SK-N-SH treated with all-trans-retinoic acid at 6 μM for 48 hours (cell line): Measurements from ENCODE around the gene TPST1.

Source experiments
- ARNTL ChIP-seq: fragments of 450-650 bp; formaldehyde crosslinking; IDR thresholded peaks from 2 replicates; pipeline ENCODE4 v1.5.0; 2020; ENCODE audit warnings: low read depth, mild to moderate bottlenecking, moderate library complexity, borderline replicate concordance
- BACH2 ChIP-seq: fragments of 250-450 bp; sonication (Bioruptor Pico); IDR thresholded peaks from 2 replicates; pipeline ENCODE4 v1.9.0; 2021; ENCODE audit warnings: mild to moderate bottlenecking, borderline replicate concordance
- CREB5 ChIP-seq: fragments of 250-450 bp; sonication (Bioruptor Pico); IDR thresholded peaks from 2 replicates; pipeline ENCODE4 v1.5.1; 2020; ENCODE audit warnings: low read depth, mild to moderate bottlenecking, moderate library complexity
- CSRNP3 ChIP-seq: fragments of 250-450 bp; sonication (Bioruptor Pico); IDR thresholded peaks from 2 replicates; pipeline ENCODE4 v1.5.1; 2021; ENCODE audit warnings: mild to moderate bottlenecking, moderate library complexity
- GLIS3 ChIP-seq: fragments of 250-450 bp; sonication (Bioruptor Pico); IDR thresholded peaks from 2 replicates; pipeline ENCODE4 v1.5.0; 2020; ENCODE audit warnings: mild to moderate bottlenecking, moderate library complexity
- OSR1 ChIP-seq: fragments of 250-450 bp; sonication (Bioruptor Pico); IDR thresholded peaks from 2 replicates; pipeline ENCODE4 v1.8.0; 2022; ENCODE audit warnings: moderate library complexity, mild to moderate bottlenecking, inconsistent platforms
- RARB ChIP-seq: fragments of 250-450 bp; sonication (Bioruptor Pico); IDR thresholded peaks from 2 replicates; pipeline ENCODE4 v1.8.0; 2021; ENCODE audit warnings: mild to moderate bottlenecking, moderate library complexity
- TCF4 ChIP-seq: fragments of 250-450 bp; sonication (Bioruptor Pico); IDR thresholded peaks from 2 replicates; pipeline ENCODE4 v1.8.0; 2021; ENCODE audit warnings: mild to moderate bottlenecking, moderate library complexity, borderline replicate concordance
- TOX ChIP-seq: fragments of 250-450 bp; sonication (Bioruptor Pico); IDR thresholded peaks from 2 replicates; pipeline ENCODE4 v1.8.0; 2021; ENCODE audit warnings: mild to moderate bottlenecking, moderate library complexity, borderline replicate concordance
- ZFP3 ChIP-seq: fragments of 250-450 bp; sonication (Bioruptor Pico); IDR thresholded peaks from 2 replicates; pipeline ENCODE4 v1.5.0; 2020; ENCODE audit warnings: mild to moderate bottlenecking, moderate library complexity
- ZNF565 ChIP-seq: fragments of 450-650 bp; formaldehyde crosslinking; conservative IDR thresholded peaks from 2 replicates; pipeline ENCODE4 v1.5.0; 2020; ENCODE audit warnings: low read depth, mild to moderate bottlenecking, moderate library complexity
- ZNF70 ChIP-seq: fragments of 450-650 bp; formaldehyde crosslinking; IDR thresholded peaks from 2 replicates; pipeline ENCODE4 v1.5.0; 2020; ENCODE audit warnings: mild to moderate bottlenecking, moderate library complexity
- TF ChIP-seq, protein P1 (sequence below): fragments of 250-450 bp; sonication (Bioruptor Pico); IDR thresholded peaks from 2 replicates; pipeline ENCODE4 v1.8.0; 2020; ENCODE audit warnings: mild to moderate bottlenecking, moderate library complexity, borderline replicate concordance

DNA sequence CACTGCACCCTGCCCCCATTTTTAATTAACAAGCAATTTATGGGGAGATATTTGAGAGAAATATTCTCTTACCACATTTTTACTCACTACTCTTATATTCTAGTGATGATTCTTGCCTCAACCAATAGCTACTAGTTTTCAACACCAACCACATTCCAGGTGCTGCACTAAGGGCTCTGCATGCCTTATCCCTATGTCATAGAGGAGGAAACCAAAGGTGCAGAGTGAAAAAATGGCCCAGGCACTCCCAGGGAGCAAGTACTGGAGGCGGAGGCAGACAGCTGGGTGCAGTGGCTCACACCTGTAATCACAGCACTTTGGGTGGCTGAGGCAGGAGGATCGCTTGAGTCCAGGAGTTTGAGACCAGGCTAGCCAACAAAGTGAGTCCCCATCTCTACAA lies 35.5 kb upstream of the TPST1 start:
- TF ChIP-seq CSRNP3 (CRISPR knock-in tag) (no peak), ARNTL (no peak), TCF4 (CRISPR knock-in tag) (no peak), ZNF565 (CRISPR knock-in tag) (no peak), CREB5 (CRISPR knock-in tag) (no peak), TOX (CRISPR knock-in tag) (no peak), ZFP3 (no peak), ZNF70 (CRISPR knock-in tag) (no peak), RARB (CRISPR knock-in tag) (no peak), BACH2 (no peak), GLIS3 (CRISPR knock-in tag) (no peak), OSR1 (CRISPR knock-in tag) (no peak)
- TF ChIP-seq, protein P1, sequence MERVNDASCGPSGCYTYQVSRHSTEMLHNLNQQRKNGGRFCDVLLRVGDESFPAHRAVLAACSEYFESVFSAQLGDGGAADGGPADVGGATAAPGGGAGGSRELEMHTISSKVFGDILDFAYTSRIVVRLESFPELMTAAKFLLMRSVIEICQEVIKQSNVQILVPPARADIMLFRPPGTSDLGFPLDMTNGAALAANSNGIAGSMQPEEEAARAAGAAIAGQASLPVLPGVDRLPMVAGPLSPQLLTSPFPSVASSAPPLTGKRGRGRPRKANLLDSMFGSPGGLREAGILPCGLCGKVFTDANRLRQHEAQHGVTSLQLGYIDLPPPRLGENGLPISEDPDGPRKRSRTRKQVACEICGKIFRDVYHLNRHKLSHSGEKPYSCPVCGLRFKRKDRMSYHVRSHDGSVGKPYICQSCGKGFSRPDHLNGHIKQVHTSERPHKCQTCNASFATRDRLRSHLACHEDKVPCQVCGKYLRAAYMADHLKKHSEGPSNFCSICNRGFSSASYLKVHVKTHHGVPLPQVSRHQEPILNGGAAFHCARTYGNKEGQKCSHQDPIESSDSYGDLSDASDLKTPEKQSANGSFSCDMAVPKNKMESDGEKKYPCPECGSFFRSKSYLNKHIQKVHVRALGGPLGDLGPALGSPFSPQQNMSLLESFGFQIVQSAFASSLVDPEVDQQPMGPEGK = no peak
